22Rv1 (cell line): ENCODE data around the gene DTHD1.

Experiments used
- H3K27ac ChIP-seq: fragments of 450-650 bp; 2 replicates; pipeline ENCODE4 v1.5.1; 2017
- ZFX ChIP-seq: fragments of 450-650 bp; IDR thresholded peaks from 2 replicates; pipeline ENCODE4 v1.6.1; 2017; ENCODE audit warnings: antibody characterized with exemption, borderline replicate concordance
- TF ChIP-seq, protein P1 (sequence below): fragments of 450-650 bp; IDR thresholded peaks from 2 replicates; pipeline ENCODE4 v1.5.1; 2017; ENCODE audit warnings: mild to moderate bottlenecking

The DTHD1 gene

DNA sequence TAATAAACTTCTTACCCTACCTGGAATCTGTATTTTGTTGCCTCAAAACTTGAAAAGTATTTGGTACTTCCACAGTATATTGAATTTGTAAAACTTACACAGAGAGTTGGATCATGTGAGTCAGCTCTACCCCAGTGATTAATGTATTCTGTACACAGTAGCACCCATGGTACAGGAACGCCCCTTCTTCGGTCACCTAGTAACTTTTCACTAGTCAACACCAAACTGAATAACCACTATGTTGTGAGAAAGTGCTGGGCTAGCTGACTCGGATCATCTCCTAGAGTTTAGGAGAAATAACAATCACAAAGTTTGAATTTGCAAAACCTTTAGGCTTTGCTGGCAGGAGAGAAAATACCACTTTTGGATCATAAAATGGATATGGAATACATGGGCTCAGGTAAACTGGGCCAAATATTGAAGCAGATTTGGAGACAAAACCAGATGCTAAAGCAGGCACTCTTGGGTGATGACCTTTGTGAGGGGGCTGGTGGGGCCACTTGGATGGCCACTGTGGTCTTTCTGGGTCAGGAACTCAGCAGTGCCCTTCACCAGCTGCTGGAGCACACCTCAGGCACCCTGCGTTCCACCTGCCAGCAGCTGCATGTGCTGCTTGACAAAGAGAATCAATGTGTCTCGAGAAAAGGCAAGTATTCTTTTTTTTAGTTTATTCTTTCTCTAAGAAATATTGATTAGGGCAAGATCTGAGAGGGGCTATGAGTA is at the start of gene DTHD1:
TSS of gene DTHD1 (plus strand) at position 233 of the 723 bp plus-strand sequence. CDS start at position 376, 143 bp downstream.
- H3K27ac ChIP-seq = no peak within 1 kb of the TSS
- no peak for TF ChIP-seq ZFX
- TF ChIP-seq, protein P1, sequence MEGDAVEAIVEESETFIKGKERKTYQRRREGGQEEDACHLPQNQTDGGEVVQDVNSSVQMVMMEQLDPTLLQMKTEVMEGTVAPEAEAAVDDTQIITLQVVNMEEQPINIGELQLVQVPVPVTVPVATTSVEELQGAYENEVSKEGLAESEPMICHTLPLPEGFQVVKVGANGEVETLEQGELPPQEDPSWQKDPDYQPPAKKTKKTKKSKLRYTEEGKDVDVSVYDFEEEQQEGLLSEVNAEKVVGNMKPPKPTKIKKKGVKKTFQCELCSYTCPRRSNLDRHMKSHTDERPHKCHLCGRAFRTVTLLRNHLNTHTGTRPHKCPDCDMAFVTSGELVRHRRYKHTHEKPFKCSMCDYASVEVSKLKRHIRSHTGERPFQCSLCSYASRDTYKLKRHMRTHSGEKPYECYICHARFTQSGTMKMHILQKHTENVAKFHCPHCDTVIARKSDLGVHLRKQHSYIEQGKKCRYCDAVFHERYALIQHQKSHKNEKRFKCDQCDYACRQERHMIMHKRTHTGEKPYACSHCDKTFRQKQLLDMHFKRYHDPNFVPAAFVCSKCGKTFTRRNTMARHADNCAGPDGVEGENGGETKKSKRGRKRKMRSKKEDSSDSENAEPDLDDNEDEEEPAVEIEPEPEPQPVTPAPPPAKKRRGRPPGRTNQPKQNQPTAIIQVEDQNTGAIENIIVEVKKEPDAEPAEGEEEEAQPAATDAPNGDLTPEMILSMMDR = no peak

DNA sequence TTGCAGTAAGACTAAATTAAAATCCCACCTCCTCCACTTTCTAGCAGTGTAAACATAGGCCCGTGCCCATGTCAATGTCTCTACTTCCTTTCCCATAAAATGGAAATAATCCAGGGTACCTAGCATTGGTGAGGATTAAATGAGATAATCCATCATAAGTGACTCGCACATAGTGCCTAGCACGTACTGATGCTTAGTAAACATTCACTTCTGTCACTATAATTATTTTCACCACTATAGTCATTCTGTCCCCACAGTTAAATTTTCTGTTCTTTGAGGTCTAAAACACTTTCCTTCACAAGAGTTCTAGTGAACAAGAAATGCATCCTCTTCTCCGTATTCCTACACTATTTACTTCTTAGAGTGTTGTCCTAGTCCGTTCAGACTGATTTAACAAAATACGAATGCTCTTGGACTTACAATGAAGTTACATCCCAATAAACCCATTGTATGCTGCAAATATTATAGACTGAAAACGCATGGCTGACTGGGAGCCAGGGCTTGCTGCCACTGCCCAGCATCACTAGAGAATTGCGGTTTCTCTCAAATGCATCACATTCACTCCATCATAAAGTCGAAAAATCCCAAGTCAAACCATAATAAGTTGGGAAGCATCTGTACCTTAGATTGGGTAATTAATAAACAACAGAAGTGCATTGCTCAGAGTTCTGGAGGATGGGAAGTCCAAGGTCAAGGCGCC is 47.7 kb upstream of the DTHD1 start:
- TF ChIP-seq, protein P1 = no peak
- TF ChIP-seq ZFX = no peak
- no peak overlapping the region for H3K27ac ChIP-seq

DNA sequence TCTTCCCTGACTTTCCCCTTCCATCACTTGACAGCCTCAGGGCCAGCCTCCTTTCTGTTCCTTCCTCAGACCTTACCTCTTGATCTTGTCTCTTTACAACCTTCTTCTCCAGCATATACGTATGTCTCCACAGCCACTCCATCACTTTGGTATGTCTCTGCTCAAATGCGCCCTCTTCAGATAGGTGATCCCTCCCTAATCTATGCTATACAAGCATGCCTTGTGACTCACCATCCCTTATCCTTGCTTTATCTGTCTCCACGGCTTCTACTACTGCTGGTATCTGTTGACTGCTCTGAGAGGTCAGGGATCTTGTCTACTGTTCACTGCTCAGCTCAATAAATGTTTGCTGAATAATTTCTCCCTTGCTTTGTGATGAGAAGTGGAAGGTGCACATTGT is 46.1 kb upstream of the DTHD1 start:
- no peak overlapping the region for H3K27ac ChIP-seq
- TF ChIP-seq, protein P1 = peak; percentile 15; the same call in 1 of the 2 replicates
- TF ChIP-seq ZFX = no peak

DNA sequence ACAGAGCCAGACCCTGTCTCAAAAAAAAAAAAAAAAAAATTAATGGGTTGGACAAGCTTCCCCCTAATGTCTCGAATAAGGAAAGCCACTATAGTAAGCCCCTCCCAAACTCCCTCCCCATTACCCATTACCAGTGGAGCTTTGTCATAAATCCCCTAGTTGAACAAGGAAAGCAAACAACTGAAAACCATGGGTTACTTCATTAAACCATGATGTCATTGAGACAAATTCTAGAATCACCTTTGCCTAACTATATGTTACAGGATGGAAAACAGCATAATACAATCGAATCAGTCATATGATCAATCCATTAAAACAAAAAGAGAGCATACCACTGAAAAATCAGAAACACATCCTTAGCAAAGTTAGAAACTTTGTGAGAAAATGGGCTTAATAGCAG is 45.3 kb upstream of the DTHD1 start:
- no peak for TF ChIP-seq ZFX
- TF ChIP-seq, protein P1 = no peak
- no peak overlapping the region for H3K27ac ChIP-seq

DNA sequence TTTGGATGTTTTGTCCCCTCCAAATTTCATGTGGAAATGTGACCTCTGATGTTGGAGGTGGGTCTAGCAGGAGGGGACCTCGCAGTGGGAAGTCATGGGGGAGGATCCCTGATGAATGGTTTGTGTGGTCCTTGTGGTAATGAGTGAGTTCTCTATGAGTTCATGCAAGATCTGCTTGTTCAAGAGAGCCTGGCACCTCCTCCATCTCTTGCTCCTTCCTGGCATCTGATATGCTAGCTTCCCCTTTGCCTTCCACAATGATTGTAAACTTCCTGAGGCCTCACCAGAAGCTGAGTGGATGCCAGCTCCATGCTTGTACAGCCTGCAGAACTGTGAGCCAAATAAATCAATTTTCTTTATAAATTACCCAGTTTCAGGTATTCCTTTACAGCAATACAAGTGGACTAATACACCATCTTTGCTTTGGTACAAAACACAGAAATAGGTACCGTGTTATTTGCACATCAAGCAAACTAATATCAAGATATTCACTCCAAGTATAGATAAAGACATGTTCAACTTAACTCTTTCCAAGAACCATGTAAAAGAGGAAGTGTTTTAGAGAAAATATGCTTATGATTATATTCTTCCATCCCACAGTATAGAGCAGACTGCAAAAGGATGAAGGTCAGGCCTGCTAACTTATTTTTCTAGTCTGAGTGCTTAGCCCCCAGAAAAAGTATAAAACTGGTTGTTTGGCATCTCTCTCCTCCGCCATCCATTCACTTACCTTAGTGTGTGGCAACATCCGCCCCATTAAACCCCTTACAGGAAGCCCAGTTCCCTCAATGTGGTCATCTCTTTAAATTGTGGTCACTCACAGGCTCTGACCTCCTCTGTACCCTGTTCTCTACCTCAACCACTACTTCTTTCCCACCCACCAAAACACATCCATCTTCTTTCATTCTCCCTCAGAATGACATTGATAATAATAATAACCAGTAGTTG is 43.8 kb upstream of the DTHD1 start:
- TF ChIP-seq, protein P1 = no peak
- no peak for TF ChIP-seq ZFX
- no peak overlapping the region for H3K27ac ChIP-seq

DNA sequence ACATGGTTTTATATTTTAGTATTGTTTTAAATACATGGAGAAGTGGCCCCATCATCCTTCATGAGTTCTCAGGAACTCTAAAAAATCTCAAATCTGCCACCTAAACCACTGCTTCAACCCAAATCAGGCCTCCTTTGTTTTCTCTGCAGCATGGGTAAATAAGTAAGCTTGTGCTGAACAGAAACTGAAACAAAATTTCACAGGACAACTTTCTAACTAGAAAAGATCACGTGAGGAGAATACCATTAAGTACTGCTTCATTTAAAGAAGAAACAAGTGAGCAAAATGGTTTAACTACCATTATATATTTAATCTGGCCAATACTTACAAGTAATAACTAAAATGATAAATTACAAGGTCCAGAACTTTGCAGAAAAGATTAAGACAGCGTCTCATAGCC is 39.6 kb upstream of the DTHD1 start:
- TF ChIP-seq, protein P1 = no peak
- no peak for TF ChIP-seq ZFX
- no peak overlapping the region for H3K27ac ChIP-seq
